Posterior vena cava (tissue), 2 donors: ENCODE measurements around the gene RNF187. TPM values are rescaled to one million over a fixed set of nuclear protein-coding genes. Genes with fewer than 3 reads are reported as not detected.
"Not testable (repeated sequence)": the region's sequence is repeated elsewhere in the genome, so short reads cannot be mapped to it uniquely, and the experiment has no call there.

Source experiments
- DNase-seq: peaks from one replicate; pipeline ENCODE4 v3.0.0-alpha.2; 2020; ENCODE audit warnings: low spot score
- intact Hi-C, 2 donors: fragments of 100-400 bp; cut with DNase I; formaldehyde crosslinking; loops; one replicate each; pipeline versions ENCODE4 v1.14.1 to v1.14.2; 2022 to 2023
- total RNA-seq, 2 donors: library from RNA; stranded (reverse); fragmentation: NEBNext Ultra II Directional; extraction: Animal tissue kit (Norgen Biotek cat#: 25700); gene quantifications; one replicate each; pipeline ENCODE4 v1.2.1, GENCODE V29; 2021
- donor health status: DM: yes; HTN: yes; CAD: no.
- donor health status: DM: yes; HTN: yes; CAD: no.

Gene RNF187
- total RNA-seq, 2 donors from 2014 or later, result 61.6 to 64.3 TPM

- intact Hi-C loops, result no loop called here
- peak; percentile 94 for DNase-seq
Measured at GRCh38 chr1:228457396-228458176, 29.6 kb upstream of the RNF187 start.

GRCh38 chr1:228459091-228459993, 27.8 kb upstream of the RNF187 start:
- intact Hi-C loops, result no loop called here
- peak; percentile 92 for DNase-seq

GRCh38 chr1:228460821-228461220, 26.4 kb upstream of the RNF187 start:
- intact Hi-C loops, result no loop called here
- DNase-seq, result no peak

GRCh38 chr1:228462560-228462959, 24.6 kb upstream of the RNF187 start:
- intact Hi-C loops, result no loop called here
- no peak for DNase-seq

- intact Hi-C loops, result no loop called here
- no peak for DNase-seq
Measured at GRCh38 chr1:228463009-228463558, 24.1 kb upstream of the RNF187 start.

- peak; percentile 87 for DNase-seq
- intact Hi-C loops, result no loop called here
Measured at GRCh38 chr1:228463559-228464455, 23.4 kb upstream of the RNF187 start.

- peak; percentile 92 for DNase-seq
- intact Hi-C loops, result no loop called here
Measured at GRCh38 chr1:228464487-228464983, 22.6 kb upstream of the RNF187 start.

- no peak for DNase-seq
- intact Hi-C loops, result no loop called here
Measured at GRCh38 chr1:228465141-228465540, 22.0 kb upstream of the RNF187 start.

- intact Hi-C loops, result no loop called here
- DNase-seq, result no peak
Measured at GRCh38 chr1:228465571-228466146, 21.5 kb upstream of the RNF187 start.

- intact Hi-C loops, result not testable (repeated sequence)
Measured at GRCh38 chr1:228468188-228468587, 19.0 kb upstream of the RNF187 start.

GRCh38 chr1:228469413-228470162, 17.6 kb upstream of the RNF187 start:
- intact Hi-C loops, result no loop called here

More at GRCh38 chr1:228468188-228468587, 19.0 kb upstream of the RNF187 start:
- DNase-seq, result not testable (repeated sequence)

GRCh38 chr1:228471154-228471761, 15.9 kb upstream of the RNF187 start:
- no peak for DNase-seq
- intact Hi-C loops, result no loop called here

More at GRCh38 chr1:228469413-228470162, 17.6 kb upstream of the RNF187 start:
- no peak for DNase-seq

- DNase-seq, result no peak
- intact Hi-C loops, result no loop called here
Measured at GRCh38 chr1:228471762-228472398, 15.3 kb upstream of the RNF187 start.

- intact Hi-C loops, result no loop called here
- DNase-seq, result no peak
Measured at GRCh38 chr1:228472655-228473054, 14.5 kb upstream of the RNF187 start.

GRCh38 chr1:228474507-228474906, 12.7 kb upstream of the RNF187 start:
- no peak for DNase-seq
- intact Hi-C loops, result no loop called here

GRCh38 chr1:228475812-228476211, 11.4 kb upstream of the RNF187 start:
- DNase-seq, result no peak
- intact Hi-C loops, result no loop called here

GRCh38 chr1:228477263-228477662, 9.9 kb upstream of the RNF187 start:
- intact Hi-C loops, result no loop called here
- DNase-seq, result no peak
